Stimulated activated CD4-positive, alpha-beta T cell treated with anti-CD3 and anti-CD28 coated beads, Interleukin-1b, Interleukin-23, amount 100 ng/mL, for 24 hours (primary cell): ENCODE data around the gene EXPH5.
"Not testable (repeated sequence)": the region's sequence is repeated elsewhere in the genome, so short reads cannot be mapped to it uniquely, and the experiment has no call there.

Experiments used
- DNase-seq, 4 experiments: peaks; one replicate each; pipeline ENCODE4 v3.0.0-alpha.2; 2020; ENCODE audit warnings: low read depth in 4 of 4, low spot score in 1 of 4

The EXPH5 gene, protein sequence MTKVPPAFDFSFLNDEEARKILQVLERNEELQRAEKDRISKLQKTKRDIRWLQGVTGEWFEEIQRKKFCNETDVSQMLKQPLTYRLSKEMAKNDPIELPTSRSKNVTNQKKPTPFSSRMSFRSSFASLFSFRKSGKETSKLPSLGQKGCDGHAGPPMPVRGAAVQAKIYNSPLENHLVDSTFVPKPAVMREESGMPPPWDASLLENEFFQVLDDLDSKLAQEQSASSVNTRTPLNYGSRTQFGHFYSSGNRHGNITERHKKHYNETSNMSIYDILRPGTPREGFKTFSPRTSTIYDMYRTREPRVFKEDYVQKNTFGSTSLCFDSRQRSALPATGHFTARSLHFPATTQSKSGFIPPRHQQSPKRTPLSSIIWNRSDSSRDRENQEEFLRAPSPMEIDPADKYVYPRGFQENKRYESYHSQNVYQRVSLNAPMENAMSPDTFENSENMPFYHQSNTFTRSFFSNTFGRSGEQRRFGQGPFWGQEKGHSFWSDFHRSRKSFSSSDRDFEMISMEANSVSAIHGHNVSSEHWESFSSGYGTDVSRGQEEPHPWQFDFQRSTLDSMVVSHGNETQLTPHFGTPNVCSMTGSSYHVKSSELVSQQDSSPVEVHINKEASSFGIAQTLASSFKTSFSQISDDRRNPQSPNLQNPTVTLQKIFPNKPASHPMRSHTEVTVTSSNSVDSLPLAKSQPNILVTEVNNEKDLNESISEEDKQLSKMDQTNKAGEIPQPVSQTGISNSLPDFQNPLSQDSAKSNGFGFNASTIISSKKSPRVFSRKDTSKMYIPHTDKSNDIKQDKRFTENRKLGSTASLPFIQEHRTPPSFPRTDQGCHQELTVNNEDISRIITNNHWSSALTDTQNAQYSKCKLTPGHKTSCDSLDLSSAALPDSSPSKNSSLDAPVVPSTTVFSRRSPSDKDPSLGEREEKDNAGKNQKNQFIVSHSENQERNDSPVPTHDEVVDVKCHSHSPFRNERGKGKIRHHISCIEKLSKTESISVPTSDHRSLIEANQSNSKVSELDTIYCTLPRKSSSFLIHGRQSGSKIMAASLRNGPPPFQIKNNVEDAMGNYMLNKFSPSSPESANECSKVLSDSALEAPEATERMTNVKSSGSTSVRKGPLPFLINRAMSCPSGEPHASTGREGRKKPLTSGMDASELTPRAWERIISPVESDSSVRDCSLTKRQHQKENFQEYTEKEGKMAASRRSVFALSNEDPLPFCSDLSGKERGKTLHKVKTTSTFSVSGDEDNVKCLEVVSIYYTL (N-terminal part only)

DNA sequence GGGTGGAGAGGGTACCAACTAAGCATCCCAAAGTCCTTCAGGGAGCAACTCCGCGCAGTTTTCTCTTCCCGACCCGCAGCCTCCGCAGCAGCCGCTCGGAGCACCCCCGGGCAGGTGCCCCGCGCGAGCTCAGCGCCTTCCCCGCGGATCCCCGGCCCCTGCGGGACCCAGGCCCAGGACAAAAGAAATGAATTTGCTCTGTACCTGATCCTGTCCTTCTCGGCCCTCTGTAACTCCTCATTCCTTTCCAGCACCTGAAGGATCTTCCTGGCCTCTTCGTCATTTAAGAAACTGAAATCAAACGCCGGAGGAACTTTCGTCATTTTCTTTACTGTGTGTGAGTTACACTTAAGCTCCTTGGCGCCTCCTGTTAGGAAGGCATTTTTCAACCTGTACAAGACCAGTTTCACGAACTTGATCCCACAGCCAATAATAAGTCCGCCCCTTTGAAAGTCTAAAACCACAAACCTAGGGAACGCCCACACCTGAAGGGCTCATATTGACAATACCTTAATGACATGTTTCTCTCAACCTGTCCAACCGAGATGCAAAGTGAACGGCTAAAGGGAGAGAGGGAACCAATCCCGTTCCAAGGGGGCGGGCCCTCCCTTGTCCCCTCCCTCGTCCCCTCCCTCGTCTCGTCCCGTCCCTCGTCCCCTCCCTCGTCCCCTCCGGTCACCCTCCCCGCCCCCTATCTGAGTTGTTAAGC is at the start of gene EXPH5:
Gene EXPH5, minus strand, starts transcription at position 555 of the 709 bp plus-strand sequence. Its CDS starts 232 bp downstream, at position 323.
- peak; percentile 61 to 86 (median 70) for DNase-seq

DNA sequence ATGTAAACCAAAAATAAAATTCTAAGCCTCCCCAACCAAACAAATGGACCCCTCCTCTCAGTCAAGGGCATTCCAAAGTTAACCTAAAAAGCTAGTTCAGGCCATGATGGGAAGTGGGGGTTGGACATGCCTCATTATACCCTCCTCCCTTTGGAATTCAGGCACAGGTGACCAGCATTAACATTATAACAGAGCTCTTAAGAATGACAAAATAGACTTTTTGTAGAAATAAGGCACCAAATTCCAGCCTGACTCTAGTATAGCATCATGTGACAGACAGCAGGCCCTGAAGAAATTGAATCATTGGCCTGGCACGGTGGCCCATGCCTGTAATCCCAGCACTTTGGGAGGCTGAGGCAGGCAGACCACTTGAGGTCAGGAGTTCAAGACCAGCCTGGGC is 48.2 kb upstream of the EXPH5 start:
- DNase-seq: not testable (repeated sequence)

DNA sequence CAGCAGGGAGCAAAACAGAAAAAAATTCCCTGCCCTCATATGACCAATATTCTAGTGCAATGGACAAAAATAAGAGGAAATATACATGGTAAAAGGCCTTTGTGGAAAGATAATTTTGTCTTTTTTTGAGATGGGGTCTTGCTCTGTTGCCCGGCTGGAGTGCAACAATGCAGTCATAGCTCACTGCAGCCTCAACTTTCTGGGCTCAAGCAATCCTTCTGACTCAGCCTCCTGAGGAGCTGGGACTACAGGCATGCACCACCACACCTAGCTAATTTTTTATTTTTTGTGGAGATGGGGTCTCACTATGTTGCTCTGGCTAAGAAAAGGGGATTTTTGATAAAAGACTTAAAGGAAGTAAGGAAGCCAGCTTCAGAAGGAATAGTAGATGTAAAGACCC is 45.6 kb upstream of the EXPH5 start:
- DNase-seq: no peak

DNA sequence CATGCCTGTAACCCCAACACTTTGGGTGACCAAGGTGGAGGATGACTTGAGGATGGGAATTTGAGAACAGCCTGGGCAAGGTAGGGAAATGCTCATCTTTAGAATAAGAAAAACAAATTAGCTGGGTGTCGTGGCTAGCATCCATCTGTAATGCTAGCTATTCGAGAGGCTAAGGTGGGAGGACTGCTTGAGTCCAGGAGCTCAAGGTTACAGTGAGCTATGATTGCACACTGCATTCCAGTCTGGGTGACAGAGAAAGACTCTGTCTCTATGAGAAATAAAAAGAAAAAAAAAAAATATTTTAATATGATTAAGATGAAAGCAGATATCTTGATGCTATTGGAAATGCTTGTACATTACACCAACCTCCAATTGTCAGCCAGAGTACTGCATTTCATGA is 42.7 kb upstream of the EXPH5 start:
- DNase-seq: no peak

DNA sequence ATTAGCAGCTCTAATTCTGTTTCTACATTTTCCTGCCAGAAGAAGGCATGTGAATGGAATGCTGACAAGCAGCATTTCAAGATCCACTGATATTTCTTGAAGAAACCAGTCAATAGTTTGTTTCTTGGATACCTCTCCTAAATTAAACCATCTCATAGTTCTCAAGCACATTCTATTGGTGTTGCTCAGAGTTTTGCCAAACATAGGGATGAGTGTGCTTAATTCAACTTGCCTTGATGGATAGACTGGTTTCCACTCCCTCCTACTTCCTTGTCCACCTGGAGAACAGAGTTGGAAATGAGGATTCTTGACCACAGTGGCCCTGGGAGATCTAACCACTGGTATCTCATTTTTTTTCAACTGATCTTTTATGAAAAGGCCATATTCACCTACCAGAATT is 41.5 kb upstream of the EXPH5 start:
- DNase-seq: no peak

DNA sequence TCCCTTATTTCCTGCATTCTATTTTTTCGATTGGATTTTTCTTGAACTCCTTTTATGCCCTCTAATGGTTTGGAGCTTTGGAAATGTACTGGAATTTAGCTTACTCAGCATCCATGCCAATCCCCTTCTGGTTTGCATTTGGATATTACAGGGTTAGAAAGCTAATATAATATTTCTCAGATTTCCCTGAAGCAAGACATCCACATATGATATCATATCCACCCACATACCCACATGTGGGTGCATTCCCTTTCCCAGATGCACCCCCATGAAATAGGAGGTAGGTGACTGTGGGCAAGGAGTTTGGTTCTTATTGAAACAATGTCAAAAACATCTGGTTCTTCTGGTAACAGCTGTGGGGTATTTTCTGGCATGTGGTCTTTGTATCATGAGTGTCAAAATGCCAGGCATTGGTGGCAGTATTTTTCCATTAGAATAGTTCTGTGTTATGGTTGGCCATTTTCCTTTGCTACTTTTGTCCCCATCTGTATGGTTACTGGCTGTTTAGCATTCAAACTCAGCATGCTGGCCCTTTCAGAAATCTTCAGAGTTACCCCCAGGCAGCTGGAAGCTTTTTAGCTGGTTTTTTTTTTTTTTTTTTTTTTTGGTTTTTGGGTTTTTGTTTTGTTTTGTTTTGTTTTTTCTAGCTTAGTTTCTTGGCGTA is 38.6 kb upstream of the EXPH5 start:
- no peak for DNase-seq

DNA sequence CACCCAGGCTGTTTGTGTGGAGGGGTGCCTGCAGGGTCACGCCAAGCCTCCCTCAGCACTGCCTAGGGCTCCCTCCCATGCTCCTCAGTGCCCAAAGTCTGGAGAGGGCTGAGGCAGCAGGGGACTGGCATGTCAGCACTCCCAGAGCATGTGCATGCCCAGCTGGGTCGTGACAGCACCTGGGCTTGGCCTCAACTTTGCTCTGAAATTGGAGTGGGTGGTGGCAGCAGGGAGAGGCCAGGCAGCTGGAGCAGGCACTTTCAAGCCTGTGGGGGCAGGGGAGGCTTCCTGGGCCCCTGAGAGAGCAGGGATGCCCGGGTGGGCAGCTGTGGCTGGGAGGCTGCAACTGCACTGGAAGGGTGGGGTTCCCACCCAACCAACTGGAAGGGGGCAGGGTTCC is 35.7 kb upstream of the EXPH5 start:
- no peak for DNase-seq

DNA sequence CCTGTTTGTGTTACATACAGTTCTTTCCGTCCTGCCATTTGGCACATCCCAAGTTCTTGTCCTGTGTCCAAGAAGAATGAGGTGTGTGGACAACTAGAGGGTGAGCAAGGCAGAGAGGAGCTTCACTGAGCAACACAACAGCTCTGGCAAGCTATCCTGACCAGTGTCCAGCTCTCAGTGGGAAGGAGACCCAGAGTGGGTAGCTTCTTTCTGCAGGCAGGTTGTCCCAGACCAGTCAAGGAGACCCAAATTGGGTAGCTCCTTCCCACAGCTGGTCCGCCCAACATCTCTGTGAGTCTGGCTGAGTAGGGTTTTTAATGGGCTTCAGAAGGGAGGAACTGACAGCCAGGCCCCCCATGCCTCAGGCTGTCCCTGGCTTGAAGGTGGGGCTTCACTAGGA is 35.2 kb upstream of the EXPH5 start:
- DNase-seq: no peak

DNA sequence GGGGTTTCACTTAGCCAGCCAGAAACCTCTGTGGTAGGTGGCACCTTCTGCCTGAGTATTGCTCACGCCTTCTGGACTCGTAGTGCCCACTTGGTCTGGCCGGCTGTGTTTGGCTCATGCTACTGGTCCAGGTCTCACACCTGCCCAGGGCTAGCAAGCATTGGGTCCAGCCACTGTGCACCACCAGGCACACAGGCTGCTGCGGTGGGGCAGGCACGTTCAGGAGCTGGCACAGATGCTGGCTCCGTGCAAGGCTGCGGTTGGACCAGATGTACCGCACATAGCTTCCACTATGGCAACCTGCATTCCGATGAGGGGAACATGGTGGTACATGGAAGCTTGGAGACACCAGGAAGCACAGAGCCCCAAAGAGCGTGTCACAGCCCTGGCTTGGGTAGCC is 34.8 kb upstream of the EXPH5 start:
- DNase-seq: no peak

DNA sequence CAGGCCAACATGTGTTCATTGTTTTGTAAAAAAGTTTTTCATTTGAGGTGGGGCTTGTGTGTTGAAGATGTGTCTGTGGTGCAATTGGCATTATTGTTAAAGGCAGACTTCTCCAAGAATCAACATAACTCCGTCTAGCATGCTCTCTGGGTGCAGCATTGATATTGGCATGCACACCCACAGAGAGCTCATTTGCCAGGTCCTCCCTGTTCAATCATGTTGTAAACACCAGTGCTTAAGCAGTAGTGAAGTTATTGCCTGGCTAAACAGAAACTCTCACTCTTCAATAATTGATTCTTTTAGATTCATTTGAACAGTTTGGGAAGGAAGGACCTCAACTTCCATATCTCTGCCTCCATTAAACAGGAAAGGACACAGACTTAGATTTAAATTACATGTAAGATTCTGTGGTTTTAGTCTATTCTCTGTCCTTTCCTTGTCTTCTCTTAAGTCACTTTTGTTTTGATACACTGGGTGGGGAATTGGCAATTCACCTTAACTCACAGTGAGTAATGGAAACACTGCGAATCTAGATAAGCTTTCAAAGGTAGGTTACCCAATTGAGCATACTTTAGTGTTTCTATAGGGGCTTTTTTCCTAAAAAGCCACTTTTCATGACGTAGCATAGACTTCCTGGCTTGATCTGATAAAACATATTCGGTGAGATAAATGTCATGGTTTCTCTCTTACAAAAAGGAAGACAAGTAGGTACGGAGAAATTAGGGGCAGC is 30.8 kb upstream of the EXPH5 start:
- DNase-seq: no peak

DNA sequence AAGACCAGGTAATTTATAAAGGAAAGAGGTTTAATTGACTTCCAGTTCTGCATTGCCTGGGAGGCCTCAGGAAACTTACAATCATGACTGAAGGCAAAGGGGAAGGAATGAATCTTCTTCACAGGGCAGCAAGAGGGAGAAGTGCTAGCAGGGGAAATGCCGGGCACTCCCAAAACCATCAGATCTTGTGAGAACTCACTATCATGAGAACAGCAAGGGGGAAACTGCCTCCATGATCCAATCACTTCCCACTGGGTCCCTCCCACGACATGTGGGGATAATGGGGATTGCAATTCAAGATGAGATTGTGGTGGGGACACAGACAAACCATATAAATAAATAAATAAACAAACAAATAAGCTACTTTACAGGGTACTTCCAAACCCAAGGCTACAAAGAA is 28.8 kb upstream of the EXPH5 start:
- no peak for DNase-seq

DNA sequence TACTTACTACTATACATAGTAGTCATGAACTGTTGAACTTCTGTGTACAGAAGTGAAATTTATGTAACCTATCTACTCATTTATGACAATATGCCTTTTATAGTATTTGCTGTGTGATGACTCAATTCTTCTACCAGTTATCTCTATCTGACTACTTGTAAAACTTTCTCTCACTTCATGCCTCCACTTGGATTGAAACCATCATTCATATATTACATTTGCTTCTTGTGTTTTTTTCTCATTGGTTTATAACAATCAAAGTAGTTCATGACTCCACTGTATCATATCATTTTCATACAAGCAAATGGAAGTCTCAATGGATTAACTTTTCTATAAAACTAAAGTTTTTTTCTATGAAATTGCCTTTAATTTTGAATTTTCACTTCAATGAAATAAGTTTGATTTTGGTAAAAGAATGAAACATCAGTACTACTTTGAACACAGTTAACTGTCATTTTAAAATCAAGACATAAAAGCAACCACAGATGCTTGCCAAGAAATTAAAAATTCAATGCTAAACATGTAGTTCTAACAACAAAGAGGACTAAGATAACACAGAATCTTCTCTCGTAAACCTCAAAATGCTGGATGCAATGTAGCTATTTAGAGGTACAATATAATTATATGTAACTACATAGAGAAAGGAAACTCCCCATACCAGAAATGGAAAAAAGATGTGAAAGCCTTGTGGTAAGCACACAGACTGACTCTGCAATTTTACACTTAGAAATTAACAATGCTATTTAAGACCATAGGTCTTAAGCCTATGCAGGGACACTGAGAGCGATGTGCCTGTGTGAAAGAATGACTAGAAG is 27.6 kb upstream of the EXPH5 start:
- DNase-seq: no peak

DNA sequence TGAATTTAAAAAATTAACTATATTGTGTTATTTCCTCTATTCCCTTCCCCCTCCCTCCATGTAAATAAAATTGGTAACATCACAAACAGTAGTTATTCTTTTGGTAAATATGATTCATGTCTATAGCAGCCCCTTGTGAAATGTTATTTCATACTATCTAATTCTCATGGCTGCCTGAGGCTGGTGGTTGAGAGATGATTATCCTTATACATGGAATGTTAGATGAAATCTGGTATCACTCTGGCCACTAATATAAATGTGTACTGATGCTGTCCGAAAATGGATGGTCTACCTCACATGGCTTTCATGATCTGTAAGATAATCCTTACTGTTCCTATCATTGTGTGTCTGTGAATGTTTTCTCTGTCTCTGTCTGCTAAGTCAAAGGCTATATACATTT is 25.0 kb upstream of the EXPH5 start:
- DNase-seq: no peak

DNA sequence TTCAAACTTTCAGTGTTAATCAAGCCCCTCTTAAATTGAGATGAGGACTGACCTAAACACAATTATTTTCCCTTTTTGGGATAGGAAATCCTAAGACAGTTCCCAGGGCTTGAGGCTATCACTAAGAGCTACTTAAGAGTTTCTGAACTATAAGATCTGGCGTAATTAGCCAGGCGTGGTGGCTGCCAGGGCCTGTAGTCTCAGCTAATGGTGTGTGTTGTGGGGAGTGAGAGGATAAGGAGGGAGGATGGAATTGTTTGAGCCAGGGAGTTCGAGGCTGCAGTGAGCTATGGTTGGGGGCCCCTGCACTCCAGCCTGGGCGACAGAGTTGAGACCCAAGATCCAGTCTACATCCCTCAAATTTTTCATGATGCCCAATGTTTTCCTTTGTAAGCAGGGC is 23.5 kb upstream of the EXPH5 start:
- DNase-seq: no peak

DNA sequence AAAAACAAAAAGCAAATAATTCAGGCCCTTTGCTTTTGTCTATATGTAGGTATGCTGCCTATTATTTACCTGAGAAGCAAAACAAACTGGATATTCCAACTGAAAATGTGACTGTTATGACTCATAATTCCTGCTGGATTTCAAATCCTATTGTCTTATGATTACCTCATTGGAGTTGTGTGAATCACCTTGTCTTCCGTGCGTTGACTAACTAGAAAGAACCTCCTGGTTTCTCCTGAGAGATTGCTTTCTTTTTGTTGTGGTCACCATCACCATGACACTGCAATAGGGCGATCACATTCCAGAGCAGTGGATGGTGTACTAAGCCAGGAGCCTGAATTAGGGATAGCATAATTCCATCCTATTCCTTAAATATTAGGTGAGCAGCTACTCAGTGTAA is 23.0 kb upstream of the EXPH5 start:
- DNase-seq: no peak

DNA sequence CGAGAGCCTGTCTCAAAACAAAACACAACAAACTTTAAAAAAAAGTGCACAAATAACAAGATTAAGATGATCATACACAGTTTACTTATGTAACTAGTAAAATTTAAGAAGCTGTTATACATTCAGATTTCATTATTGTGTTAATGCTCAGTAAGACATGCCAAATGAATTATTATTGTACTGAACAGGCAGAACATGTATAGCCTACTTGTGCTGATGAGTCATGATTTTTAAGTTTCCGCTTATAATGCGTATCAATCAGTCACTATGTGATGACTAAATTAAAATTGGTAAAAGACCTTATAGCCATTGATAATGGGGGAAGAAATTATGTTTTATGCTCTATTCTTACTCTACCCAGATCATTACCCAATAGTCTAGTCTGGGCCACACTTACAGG is 20.5 kb upstream of the EXPH5 start:
- DNase-seq: no peak

DNA sequence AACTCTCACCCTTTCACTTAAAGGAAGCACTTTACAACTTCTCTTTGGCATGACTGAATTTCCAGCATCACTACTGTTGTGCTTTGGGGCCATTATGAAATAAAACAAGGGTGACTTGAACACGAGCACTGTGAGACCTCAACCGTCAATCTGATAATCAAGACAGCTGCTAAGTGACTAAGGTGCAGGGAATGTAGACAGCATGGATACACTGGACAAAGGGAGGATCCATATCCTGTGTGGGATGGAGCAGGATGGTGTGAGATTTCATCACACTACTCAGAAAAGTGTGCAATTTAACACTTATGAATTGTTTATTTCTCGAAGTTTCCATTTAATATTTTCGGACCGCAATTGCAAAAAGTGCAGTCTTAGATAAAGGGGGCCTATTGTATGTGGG is 16.1 kb upstream of the EXPH5 start:
- no peak for DNase-seq

DNA sequence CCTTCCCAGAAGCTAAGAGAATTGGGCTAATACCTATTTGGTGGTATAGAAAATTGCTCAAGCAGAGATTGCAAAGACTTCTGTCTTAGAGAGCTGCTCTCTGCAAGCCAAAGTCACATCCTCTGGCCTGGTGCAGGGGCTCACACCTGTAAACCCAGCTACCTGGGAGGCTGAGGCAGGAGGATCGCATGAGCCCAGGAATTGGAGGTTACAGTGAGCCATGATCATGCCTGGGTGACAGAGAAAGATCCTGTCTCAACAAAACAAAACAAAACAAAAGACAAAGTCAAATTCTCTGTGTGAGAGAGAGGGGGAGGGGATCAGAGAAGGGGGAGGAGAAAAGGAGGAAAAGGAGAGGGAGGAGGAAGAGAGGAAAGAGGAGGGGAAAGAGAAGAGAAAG is 15.0 kb upstream of the EXPH5 start:
- DNase-seq: no peak
